Measurements from ENCODE around the gene RIPOR1.

- TF ChIP-seq POLR2A (IDR thresholded peaks at IDR 0.05; ENCODE audit: low read length), result no peak
- TF ChIP-seq GATA1 (IDR thresholded peaks at IDR 0.05; ENCODE audit: low read depth, low read length), result no peak
These were observed 37.0 kb downstream of the RIPOR1 start for GRCh38 chr16:67565470-67566100.
